HepG2 (cell line): ENCODE data around the gene TPRN. TPM values are rescaled to one million over a fixed set of nuclear protein-coding genes. Genes with fewer than 3 reads are reported as not detected.

Source experiments
- HOXD1 ChIP-seq: sonication (generic); formaldehyde crosslinking; IDR thresholded peaks from 2 replicates; pipeline ENCODE4 v1.5.0; 2020; ENCODE audit warnings: missing genetic modification reagents
- IKZF4 ChIP-seq: sonication (generic); formaldehyde crosslinking; IDR thresholded peaks from 2 replicates; pipeline ENCODE4 v1.5.1; 2020; ENCODE audit warnings: borderline replicate concordance, mild to moderate bottlenecking, low read depth, missing genetic modification reagents; ENCODE audit errors: not compliant biosample characterization
- KMT2A ChIP-seq: sonication (generic); formaldehyde crosslinking; IDR thresholded peaks from 2 replicates; pipeline ENCODE4 v1.4.0; 2020; ENCODE audit warnings: missing genetic modification reagents
- MAX ChIP-seq: IDR thresholded peaks from 2 replicates; pipeline ENCODE4 v1.6.1; 2012; ENCODE audit warnings: inconsistent platforms
- MLXIP ChIP-seq: sonication (generic); formaldehyde crosslinking; IDR thresholded peaks from 2 replicates; pipeline ENCODE4 v1.9.0; 2021; ENCODE audit warnings: missing genetic modification reagents, borderline replicate concordance
- MXI1 ChIP-seq: IDR thresholded peaks from 3 replicates; pipeline ENCODE4 v1.6.1; 2012; ENCODE audit warnings: low read depth, low read length, inconsistent platforms, borderline replicate concordance
- TAF1 ChIP-seq: sonication (generic); formaldehyde crosslinking; IDR thresholded peaks from 2 replicates; pipeline ENCODE4 v1.4.0; 2020; ENCODE audit warnings: missing genetic modification reagents
- ZC3H13 ChIP-seq: sonication (generic); formaldehyde crosslinking; IDR thresholded peaks from 2 replicates; pipeline ENCODE4 v1.8.1; 2023; ENCODE audit warnings: mild to moderate bottlenecking, missing genetic modification reagents, moderate library complexity
- ZHX1 ChIP-seq: sonication (generic); formaldehyde crosslinking; IDR thresholded peaks from 2 replicates; pipeline ENCODE4 v1.8.1; 2022; ENCODE audit warnings: low read depth, mild to moderate bottlenecking, missing genetic modification reagents
- ZNF335 ChIP-seq: sonication (generic); formaldehyde crosslinking; IDR thresholded peaks from 2 replicates; pipeline ENCODE4 v1.4.0; 2020; ENCODE audit warnings: missing genetic modification reagents
- ZNF34 ChIP-seq: sonication (generic); formaldehyde crosslinking; IDR thresholded peaks from 2 replicates; pipeline ENCODE4 v1.4.0; 2020; ENCODE audit warnings: mild to moderate bottlenecking, missing genetic modification reagents, borderline replicate concordance
- ZNF724P ChIP-seq: sonication (generic); formaldehyde crosslinking; IDR thresholded peaks from 2 replicates; pipeline ENCODE4 v1.8.0; 2022; ENCODE audit warnings: missing genetic modification reagents, borderline replicate concordance
- ZNF839 ChIP-seq: sonication (generic); formaldehyde crosslinking; IDR thresholded peaks from 2 replicates; pipeline ENCODE4 v1.4.0; 2020; ENCODE audit warnings: missing genetic modification reagents, mild to moderate bottlenecking, borderline replicate concordance
- polyA plus RNA-seq, 8 experiments: library from polyadenylated mRNA; depleted of rRNA in 3 of 8; stranded (reverse) in 7 of 8; unstranded in 1 of 8; fragments of >200 nt; fragmentation: Illumina TruSeq in 4 of 8; extraction: Trizol in 4 of 8; gene quantifications; 2 replicates each; pipeline versions ENCODE4 v1.2.1 to v1.2.3, GENCODE V29; 2011 to 2016; ENCODE audit warnings: low read depth in 4 of 8, missing spikeins in 1 of 8, mixed read lengths in 1 of 8; ENCODE audit not compliant: insufficient read depth in 1 of 8
- total RNA-seq, 5 experiments: library from RNA; depleted of rRNA; stranded (reverse); fragments of >200 nt; fragmentation: Illumina TruSeq; extraction: Trizol; gene quantifications; 2 replicates each; pipeline ENCODE4 v1.2.3, GENCODE V29; 2016; ENCODE audit warnings: low read depth in 1 of 5
- TF ChIP-seq, protein P1 (sequence below): sonication (generic); formaldehyde crosslinking; IDR thresholded peaks from 2 replicates; pipeline ENCODE4 v1.8.0; 2022; ENCODE audit warnings: mild to moderate bottlenecking, missing genetic modification reagents; ENCODE audit not compliant: insufficient replicate concordance
- TF ChIP-seq, protein P2 (sequence below): sonication (generic); formaldehyde crosslinking; IDR thresholded peaks from 2 replicates; pipeline ENCODE4 v1.8.0; 2022; ENCODE audit warnings: low read depth, missing genetic modification reagents
- TF ChIP-seq, protein P3 (sequence below): sonication (generic); formaldehyde crosslinking; IDR thresholded peaks from 2 replicates; pipeline ENCODE4 v1.8.0; 2022; ENCODE audit warnings: mild to moderate bottlenecking, missing genetic modification reagents, borderline replicate concordance

TPRN gene
- total and polyA plus RNA-seq, 2 of the 13 experiments (the other 11 are each of a cell fraction or from before 2014, with no cell fraction given): 10.1 to 19.2 TPM

DNA sequence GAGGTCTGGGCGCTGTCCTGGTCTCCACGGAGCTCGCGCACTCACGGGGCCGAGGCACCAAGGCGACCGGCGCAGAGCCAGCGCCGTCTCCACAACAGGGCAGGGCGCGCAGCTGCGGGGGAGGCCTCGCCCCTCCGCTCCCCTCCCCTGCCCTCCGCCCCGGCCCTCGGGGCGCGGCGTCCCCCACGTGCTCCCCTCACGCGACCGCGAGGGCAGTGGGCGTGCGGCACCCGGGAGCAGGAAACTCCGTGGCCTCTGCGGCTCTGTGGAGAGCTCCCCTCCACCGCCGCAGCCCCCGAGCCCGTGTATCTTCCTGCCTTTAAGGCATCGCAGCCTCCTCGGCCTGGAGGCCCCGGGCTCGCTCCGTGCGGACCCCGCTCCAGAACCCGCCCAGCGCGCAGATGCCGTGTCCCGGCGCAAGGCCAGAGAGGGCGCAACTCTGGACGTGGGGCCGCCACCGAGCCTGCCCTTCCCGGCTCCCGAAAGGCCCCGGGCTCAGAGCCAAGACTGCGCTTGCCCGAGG is 39.8 kb upstream of the TPRN start (continued):
- TF ChIP-seq, protein P1, sequence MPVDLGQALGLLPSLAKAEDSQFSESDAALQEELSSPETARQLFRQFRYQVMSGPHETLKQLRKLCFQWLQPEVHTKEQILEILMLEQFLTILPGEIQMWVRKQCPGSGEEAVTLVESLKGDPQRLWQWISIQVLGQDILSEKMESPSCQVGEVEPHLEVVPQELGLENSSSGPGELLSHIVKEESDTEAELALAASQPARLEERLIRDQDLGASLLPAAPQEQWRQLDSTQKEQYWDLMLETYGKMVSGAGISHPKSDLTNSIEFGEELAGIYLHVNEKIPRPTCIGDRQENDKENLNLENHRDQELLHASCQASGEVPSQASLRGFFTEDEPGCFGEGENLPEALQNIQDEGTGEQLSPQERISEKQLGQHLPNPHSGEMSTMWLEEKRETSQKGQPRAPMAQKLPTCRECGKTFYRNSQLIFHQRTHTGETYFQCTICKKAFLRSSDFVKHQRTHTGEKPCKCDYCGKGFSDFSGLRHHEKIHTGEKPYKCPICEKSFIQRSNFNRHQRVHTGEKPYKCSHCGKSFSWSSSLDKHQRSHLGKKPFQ: no peak
- peak; percentile 11; the same call in 1 of the 2 replicates for TF ChIP-seq TAF1 (CRISPR knock-in tag)
- TF ChIP-seq ZHX1: no peak; the same call in 1 of the 2 replicates
- TF ChIP-seq MLXIP (CRISPR knock-in tag): 0 out of 2 replicates have a peak, but pooled peaks have one; percentile 60
- TF ChIP-seq ZNF724P (CRISPR knock-in tag): 0 out of 2 replicates have a peak, but pooled peaks have one; percentile 70
- TF ChIP-seq MXI1: peak; percentile 6; the same call in 1 of the 3 replicates
- peak; percentile 54; the same call in 1 of the 2 replicates for TF ChIP-seq HOXD1 (CRISPR knock-in tag)
- TF ChIP-seq, protein P2, sequence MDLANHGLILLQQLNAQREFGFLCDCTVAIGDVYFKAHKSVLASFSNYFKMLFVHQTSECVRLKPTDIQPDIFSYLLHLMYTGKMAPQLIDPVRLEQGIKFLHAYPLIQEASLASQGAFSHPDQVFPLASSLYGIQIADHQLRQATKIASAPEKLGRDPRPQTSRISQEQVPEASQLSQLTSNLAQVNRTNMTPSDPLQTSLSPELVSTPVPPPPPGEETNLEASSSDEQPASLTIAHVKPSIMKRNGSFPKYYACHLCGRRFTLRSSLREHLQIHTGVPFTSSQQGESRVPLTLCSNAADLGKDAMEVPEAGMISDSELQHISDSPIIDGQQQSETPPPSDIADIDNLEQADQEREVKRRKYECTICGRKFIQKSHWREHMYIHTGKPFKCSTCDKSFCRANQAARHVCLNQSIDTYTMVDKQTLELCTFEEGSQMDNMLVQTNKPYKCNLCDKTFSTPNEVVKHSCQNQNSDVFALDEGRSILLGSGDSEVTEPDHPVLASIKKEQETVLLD (CRISPR knock-in tag): peak; percentile 94; the same call in 1 of the 2 replicates
- peak; percentile 74; the same call in 1 of the 2 replicates for TF ChIP-seq ZC3H13 (CRISPR knock-in tag)
- peak; percentile 78 for TF ChIP-seq IKZF4 (CRISPR knock-in tag)
- peak; percentile 86; the same call in 1 of the 2 replicates for TF ChIP-seq ZNF839 (CRISPR knock-in tag)
- TF ChIP-seq KMT2A (CRISPR knock-in tag): peak; percentile 67
- no peak for TF ChIP-seq ZNF335 (CRISPR knock-in tag)
- TF ChIP-seq, protein P3, sequence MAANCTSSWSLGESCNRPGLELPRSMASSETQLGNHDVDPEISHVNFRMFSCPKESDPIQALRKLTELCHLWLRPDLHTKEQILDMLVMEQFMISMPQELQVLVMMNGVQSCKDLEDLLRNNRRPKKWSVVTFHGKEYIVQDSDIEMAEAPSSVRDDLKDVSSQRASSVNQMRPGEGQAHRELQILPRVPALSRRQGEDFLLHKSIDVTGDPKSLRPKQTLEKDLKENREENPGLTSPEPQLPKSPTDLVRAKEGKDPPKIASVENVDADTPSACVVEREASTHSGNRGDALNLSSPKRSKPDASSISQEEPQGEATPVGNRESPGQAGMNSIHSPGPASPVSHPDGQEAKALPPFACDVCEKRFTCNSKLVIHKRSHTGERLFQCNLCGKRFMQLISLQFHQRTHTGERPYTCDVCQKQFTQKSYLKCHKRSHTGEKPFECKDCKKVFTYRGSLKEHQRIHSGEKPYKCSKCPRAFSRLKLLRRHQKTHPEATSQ: 0 out of 2 replicates have a peak, but pooled peaks have one; percentile 24
- no peak for TF ChIP-seq MAX
- TF ChIP-seq ZNF34: no peak
